HG03354 (cell line): ENCODE results near the gene PDIA2.

Source experiments
- ATAC-seq: cut with Tn5 transposase; IDR thresholded peaks from one replicate; pipeline ENCODE4 v1.9.1; 2021; ENCODE audit warnings: mild to moderate bottlenecking; ENCODE audit not compliant: unreplicated experiment, poor library complexity, severe bottlenecking

The PDIA2 gene

GRCh38 chr16:293043-293775, 10.2 kb downstream of the PDIA2 start:
- no peak for ATAC-seq

GRCh38 chr16:296276-296675, 13.3 kb downstream of the PDIA2 start:
- no peak for ATAC-seq

- ATAC-seq, result no peak
Observed at GRCh38 chr16:296806-297510, 14.0 kb downstream of the PDIA2 start.

- ATAC-seq, result no peak
Observed at GRCh38 chr16:297832-298231, 14.9 kb downstream of the PDIA2 start.

GRCh38 chr16:301235-301634, 18.3 kb downstream of the PDIA2 start:
- no peak for ATAC-seq

- ATAC-seq, result no peak
Observed at GRCh38 chr16:301950-302349, 19.0 kb downstream of the PDIA2 start.

- no peak for ATAC-seq
Observed at GRCh38 chr16:303760-304505, 21.0 kb downstream of the PDIA2 start.

GRCh38 chr16:305916-306626, 23.1 kb downstream of the PDIA2 start:
- ATAC-seq, result no peak

GRCh38 chr16:306911-307370, 24.0 kb downstream of the PDIA2 start:
- ATAC-seq, result no peak

GRCh38 chr16:307691-308312, 24.8 kb downstream of the PDIA2 start:
- ATAC-seq, result no peak

- ATAC-seq, result no peak
Observed at GRCh38 chr16:309476-309875, 26.5 kb downstream of the PDIA2 start.

GRCh38 chr16:311725-312124, 28.8 kb downstream of the PDIA2 start:
- ATAC-seq, result no peak

- ATAC-seq, result no peak
Observed at GRCh38 chr16:314351-314750, 31.4 kb downstream of the PDIA2 start.

GRCh38 chr16:314795-315299, 31.9 kb downstream of the PDIA2 start:
- no peak for ATAC-seq

- ATAC-seq, result no peak
Observed at GRCh38 chr16:316741-317464, 33.9 kb downstream of the PDIA2 start.

GRCh38 chr16:317583-317982, 34.6 kb downstream of the PDIA2 start:
- no peak for ATAC-seq

GRCh38 chr16:318628-319027, 35.7 kb downstream of the PDIA2 start:
- ATAC-seq, result no peak

GRCh38 chr16:320206-320605, 37.2 kb downstream of the PDIA2 start:
- no peak for ATAC-seq

GRCh38 chr16:321532-321931, 38.6 kb downstream of the PDIA2 start:
- ATAC-seq, result no peak
